GM19468 (cell line): ENCODE measurements around the gene KCNMA1.

Experiments
- ATAC-seq: cut with Tn5 transposase; IDR thresholded peaks from one replicate; pipeline ENCODE4 v1.9.1; 2021; ENCODE audit warnings: mild to moderate bottlenecking, moderate library complexity, moderate number of reproducible peaks; ENCODE audit not compliant: unreplicated experiment; ENCODE audit errors: extremely low read depth

Gene KCNMA1

DNA sequence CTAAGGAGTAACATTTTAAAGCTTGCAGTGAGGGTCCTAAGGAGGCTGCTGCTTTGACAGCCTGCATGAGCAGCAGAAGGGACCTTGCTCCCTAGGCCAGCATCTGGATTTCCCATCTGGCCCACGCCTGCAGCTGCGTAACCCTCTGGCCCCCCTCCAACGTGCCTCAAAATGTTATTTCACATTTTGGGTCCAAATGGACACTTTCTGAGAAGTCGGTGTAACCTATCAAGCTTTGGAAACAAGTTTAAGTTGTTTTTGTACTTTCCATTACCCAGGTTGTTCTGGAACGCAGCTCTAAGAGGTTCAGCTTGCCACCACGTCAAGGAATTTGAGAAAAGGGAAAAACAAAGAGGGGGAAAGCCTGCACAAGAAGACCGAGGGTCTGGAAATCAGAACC, 338.3 kb downstream of the KCNMA1 start:
- ATAC-seq: no peak

DNA sequence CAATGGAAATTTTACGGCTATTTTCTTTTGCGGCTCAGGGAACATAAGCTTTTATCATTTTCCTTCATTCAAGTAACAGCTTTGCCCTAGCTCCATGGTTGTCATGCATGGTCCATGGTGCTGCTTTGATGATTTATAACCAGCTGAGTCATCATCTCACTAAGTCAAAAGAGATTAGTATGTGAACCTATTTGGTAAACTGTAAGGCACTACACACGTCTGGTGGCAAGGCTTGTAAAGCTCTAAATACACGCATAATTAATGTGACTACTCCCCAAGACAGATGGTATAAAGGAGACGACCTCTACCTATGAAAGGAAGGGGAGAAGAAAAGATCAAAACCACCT, 340.2 kb downstream of the KCNMA1 start:
- no peak for ATAC-seq

DNA sequence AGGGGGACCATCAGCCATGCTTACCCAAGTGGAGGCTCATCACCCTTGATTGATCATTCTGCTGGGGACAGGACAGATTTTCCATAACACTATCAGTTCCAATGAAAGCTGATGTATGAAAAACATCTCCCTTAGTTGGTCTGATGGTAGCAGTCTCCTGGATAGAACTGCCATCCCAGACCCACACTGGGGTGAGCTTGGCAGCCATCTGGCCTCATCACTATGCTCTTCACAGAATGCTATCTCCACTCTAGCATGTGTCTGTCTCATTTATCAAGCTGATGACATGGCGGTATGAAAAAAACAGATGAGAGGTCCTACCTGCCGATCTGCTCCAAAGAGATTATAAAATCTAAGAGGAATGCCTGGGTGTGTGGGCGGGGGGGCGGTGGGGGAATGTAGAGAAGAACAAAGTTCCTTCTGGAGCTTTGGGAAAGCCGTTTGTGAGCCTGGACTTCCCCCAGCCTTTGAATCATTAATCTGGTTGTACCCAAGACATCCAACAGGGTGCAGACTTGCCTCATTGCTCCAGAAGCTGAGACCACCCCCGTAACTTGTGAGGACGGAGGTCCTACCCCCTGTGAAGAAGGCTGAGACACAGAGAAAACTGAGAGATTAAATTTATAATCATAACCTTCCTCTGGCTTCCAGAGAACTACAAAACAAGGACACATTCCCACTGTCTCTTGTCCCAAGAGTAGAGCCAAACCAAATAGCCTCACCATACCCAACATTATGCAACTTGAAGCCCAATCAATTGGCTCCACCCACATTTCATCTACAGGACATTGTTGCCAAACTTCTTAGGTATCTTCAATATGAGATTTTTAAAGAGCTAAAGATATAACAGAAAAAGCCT, 340.8 kb downstream of the KCNMA1 start:
- no peak for ATAC-seq

DNA sequence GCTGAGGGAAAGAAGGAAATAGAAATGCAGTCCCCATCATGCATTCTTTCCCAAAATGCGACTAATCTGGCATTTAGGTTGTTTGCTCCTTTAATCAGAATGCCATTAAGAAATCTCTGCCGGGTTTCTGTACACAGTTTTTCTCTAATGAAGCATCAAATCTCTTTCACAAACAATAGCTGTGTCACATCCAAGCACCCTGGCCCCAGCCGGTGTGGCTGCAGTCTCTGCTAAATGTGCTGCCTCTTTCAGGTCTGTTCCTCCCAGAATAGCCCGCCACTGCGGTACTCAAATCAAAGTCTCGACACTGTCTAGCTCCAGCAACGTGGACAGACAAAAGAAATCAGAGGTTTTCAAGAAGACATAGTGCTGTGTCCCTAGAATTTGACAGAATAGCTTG, 343.8 kb downstream of the KCNMA1 start:
- ATAC-seq: no peak

DNA sequence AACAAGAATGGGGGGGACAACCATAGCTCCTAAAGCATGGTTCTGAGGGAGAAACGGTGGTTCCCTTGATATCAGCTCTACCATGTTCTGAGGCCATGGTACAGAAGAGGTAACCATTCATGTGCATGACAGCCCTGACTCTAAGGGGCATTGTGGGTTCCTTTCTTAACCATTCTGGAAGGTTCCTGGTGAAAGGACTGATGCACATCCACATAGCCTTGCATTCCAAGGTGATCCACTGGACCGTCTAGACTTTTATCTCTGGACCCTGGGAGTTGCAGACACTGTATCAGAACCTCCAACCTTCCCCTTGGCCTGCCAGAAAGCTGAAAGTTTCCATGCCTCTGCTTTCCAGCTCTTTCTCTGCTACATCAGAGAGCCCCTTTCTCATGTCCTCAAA, 344.3 kb downstream of the KCNMA1 start:
- no peak for ATAC-seq

DNA sequence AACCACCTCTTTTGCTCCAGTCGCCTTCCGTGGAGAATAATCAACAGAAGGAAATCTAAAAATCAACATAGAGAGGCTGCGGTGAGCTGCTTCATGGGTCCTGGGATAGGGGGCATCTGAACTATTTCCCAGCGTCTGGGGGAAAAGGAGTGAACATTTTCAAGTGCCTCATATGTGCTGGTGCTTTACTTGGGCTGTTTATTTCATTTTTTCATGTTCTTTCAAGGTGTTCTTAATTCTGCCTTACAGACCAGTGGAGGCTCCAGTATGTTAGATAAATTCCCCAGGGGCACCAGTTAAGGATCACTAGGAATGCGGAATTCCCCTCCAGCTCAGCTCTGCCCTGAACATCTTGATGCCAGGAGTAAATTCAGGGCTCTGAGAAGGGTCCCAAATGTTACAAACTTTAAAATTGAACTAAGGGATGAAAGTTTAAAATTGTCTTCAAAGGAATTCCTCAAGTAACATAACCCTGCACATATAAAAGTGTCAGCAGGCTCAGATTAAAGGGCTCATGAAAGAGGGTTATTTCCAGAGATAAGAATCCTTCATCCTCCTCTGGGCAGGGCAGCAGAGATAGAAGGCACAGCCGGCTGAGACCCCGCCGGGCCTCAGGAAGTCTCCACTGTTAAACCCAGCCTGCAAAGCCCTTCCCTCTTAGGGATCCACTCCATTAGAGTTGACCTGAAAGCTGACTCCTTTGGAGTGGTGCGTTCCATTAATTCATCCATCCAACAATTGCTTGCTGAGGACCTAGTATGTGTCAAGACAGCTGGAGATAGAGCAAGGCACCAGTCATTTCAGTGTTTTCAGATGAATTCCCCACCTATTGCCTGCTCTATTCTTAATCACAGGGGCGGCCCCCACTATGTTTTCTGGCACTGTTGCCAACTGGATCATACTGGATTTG, 345.8 kb downstream of the KCNMA1 start:
- no peak for ATAC-seq

DNA sequence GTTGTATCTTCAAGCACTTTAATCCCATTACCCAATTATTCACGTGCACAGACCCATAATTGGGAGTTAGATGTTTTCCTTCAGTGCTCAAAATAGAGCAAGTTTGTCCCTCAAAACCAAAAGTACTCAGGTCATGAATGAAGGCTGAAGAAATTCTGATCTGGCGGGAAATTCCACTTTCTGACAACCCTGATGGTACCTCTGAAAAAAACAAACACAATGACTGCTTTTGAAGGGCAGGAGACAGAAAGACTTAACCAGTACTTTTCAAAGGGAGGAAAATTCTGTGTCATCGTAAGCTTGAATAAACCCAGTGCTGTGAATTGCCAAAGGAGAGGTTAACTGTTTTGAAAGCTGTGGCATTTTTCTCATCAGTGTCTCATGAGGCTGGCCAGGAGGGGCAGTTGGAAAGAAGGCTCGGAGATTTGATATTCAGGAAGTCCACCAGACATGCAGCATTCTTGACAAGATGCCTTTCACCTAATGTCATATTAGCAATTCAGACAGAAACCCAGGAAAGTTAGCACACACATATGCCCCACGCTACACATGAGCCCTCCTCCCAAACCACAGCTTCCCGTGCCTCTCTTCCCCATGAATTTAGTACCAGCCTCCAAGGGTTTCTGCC, 347.0 kb downstream of the KCNMA1 start:
- no peak for ATAC-seq

- no peak for ATAC-seq
Observed at GRCh38 chr10:77289790-77290189, 347.8 kb downstream of the KCNMA1 start.

DNA sequence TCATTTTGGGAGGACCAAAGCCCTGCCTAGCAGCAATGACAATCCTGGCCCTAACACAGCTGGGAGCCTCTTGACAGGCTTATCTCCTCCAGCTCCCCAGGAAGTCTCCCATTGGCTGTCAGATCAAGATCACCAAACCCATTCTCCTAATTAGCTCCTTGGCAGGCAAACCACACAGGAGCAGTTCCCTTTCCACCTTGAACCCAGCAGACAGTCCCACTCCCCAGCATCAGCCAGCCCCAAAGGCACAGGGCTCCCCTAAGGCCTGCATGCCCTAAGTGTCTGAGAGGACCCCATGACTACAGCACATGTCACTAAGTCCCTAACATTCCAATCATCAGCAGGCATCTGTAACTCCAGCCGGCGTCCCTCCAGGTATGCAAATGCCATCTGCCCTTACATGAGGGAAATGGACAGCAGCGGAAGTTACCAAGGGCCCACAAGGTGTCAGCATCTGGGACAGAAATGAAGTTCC, 348.5 kb downstream of the KCNMA1 start:
- ATAC-seq: no peak

DNA sequence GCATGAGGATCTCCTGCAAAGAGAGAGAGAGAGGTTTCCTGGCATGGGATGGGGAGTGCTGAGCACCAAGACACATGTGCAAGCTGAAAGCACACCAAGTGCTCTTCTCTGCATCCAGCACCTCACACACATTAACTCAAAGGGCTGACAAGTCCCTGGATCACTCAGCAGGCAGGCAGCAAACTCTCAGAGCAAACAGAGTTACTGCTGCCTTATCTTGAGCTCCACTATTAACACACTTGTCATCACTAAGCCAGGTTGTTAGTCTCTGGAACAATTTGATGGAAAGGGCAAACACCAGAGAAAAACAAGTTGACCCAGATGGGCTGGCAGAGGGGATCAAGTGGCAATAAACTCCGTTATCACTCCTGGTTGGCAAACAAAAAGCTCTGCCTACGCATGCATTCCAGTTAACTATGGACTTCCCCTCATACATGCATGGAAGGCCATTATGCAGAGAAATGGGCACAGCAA, 349.9 kb downstream of the KCNMA1 start:
- ATAC-seq: no peak

- no peak for ATAC-seq
Observed at GRCh38 chr10:77286531-77287508, 350.8 kb downstream of the KCNMA1 start.

GRCh38 chr10:77285529-77286182, 352.0 kb downstream of the KCNMA1 start:
- no peak for ATAC-seq

DNA sequence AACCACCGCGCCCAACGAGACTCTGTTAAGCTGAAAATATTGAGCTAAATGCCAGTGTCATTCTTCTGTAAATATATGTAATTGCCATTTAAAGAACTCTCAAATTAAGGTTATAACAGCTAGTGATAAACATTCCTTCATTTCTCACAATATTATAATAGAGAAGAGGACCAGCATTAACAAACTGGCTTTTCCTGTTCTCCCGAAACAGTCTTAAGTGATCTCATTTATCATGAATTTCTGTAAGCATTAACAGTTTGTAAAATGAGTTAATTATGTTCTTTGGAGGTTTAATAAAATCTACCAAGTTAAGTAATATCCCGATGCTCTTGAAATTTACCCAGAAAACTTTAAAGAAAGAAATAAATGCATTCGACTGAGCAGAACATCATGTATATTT, 352.8 kb downstream of the KCNMA1 start:
- ATAC-seq: no peak

GRCh38 chr10:77283326-77283725, 354.3 kb downstream of the KCNMA1 start:
- no peak for ATAC-seq

GRCh38 chr10:77282163-77282562, 355.4 kb downstream of the KCNMA1 start:
- no peak for ATAC-seq

GRCh38 chr10:77281719-77282118, 355.9 kb downstream of the KCNMA1 start:
- no peak for ATAC-seq

DNA sequence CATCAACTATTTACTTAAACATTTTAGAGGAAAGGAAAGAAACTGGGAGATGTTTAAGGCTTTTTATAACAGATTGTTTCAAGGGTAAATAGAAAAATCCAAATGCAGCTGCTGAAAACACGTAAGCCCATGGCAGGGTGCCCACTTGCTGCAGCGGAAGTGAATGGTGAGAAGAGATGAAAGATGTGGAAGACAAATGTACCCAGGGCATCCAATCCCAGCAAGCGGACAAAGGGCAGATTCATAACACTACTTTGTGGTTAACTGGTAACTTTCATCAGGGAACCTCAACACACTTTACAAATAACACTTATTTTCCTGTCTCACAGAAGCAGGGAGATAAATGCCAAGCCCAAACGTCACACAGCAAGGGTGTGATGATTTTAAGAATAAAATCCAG, 358.4 kb downstream of the KCNMA1 start:
- ATAC-seq: no peak

- no peak for ATAC-seq
Observed at GRCh38 chr10:77274046-77274795, 363.4 kb downstream of the KCNMA1 start.
